GM12874 (cell line): ENCODE measurements around the gene SYNE1.

Experiments
- CTCF ChIP-seq: IDR thresholded peaks from 2 replicates; pipeline ENCODE4 v1.5.1; 2011; ENCODE audit warnings: low read depth, mild to moderate bottlenecking, control low read depth, low read length, moderate library complexity; ENCODE audit not compliant: insufficient read depth

Gene SYNE1

GRCh38 chr6:152496731-152497130 is 140.4 kb downstream of the SYNE1 start:
- TF ChIP-seq CTCF = no peak

- no peak for TF ChIP-seq CTCF
Measured at GRCh38 chr6:152484806-152485205, 152.4 kb downstream of the SYNE1 start.

DNA sequence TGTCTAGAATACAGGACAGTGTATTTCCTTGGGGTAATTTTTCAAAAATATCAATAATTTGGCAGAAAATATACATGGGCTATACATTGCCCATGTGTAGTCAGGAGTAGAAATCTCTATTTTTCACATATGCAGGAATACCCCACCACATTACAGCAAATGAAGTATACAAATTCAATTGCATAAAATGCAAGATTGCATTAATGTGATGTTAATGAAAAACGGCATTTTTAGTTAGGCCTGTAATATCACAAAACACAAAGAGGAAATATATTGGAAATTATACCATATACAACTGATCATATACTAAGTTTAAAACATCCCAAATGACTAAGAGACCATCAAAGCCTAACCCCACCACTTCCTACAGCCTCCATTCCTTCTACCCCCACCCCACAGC is 154.9 kb downstream of the SYNE1 start:
- TF ChIP-seq CTCF = no peak

DNA sequence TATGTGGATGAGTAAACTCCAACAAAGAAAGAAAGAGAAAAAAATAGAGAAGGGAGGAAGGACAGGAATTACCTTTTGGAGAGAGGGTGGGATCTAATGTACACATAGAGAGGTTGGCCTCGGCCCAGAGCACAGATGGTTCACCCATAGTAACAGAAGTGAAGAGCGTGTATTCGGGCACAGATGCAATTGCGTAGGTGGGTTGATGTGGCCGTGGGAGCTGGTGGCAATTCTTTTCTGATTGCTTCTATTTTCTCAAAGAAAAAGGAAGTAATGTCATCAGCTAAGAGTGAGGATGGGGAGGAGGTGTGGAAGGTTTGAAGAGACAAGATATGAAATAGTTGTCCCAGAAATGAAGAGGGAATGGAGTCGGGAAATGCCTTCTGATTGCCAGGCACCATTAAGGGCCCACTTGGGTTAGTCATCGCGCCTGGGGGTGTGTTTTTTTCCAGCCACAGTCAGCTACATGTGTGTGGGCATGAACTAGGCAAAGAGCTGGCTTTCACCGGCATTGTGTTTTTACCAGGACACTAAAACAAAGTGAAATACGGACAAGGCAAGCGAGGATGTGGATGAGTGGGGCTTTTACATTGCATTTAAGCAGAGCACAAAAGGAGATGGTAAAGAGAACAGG is 158.7 kb downstream of the SYNE1 start:
- TF ChIP-seq CTCF = no peak

- no peak for TF ChIP-seq CTCF
Measured at GRCh38 chr6:152474354-152474753, 162.8 kb downstream of the SYNE1 start.

DNA sequence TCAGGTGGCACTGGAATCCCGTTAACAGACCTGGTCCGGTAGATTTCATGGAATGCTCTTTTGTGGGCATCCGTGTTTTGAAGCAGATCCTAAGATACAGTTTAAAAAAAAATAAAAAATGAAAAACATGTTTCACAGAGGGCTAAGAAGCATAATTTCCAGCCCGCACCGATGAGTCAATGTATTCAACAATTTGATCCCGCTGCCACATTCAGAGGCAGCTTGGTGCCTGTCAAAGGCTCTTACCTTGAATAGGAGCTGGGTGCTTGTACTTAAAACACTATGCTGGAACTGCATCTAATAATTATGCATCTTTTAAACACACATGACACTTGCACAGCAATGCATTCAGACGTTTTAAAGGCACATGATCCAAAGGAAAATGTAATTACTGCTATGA is 164.8 kb downstream of the SYNE1 start:
- TF ChIP-seq CTCF = no peak

GRCh38 chr6:152471456-152472265 is 165.5 kb downstream of the SYNE1 start:
- TF ChIP-seq CTCF = no peak
